ENCODE data around the gene NEURL1.
A peak's percentile ranks its signal among the peaks of the same experiment; 100 is the strongest.

NEURL1 gene

GRCh38 chr10:103564776-103565520, 71.4 kb downstream of the NEURL1 start:
- peak; percentile 13 for DNase-seq (ENCODE audit: low read depth)
- no peak overlapping the region for H3K4me3 ChIP-seq (ENCODE audit: low read depth, low read length)
- TF ChIP-seq CTCF (conservative IDR thresholded peaks at IDR 0.05; ENCODE audit: low read depth, low read length) = peak; percentile 70

DNA sequence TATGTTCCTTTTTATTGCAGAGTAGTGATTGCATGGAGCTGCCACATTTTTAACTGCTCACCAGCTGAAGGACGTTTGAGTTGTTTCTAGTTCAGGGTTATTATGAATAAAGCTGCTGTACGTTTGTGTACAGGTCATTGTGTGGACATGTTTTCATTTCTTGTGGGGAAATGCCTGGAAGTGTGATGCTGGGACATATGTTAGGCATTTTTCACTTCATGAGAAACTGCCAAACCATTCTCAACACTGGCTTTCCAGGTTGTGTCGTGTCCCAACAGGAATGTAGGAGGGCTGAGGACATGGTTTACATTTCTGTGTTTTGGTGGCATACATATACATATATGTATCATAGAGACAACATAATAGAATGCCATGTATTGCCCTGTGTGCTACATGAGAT, 73.0 kb downstream of the NEURL1 start:
- H3K4me3 ChIP-seq (ENCODE audit: low read depth, low read length) = no peak overlapping the region
- TF ChIP-seq CTCF (conservative IDR thresholded peaks at IDR 0.05; ENCODE audit: low read depth, low read length) = no peak
- DNase-seq (ENCODE audit: low read depth) = peak; percentile 14

- DNase-seq (ENCODE audit: low read depth) = no peak
- no peak for TF ChIP-seq CTCF (conservative IDR thresholded peaks at IDR 0.05; ENCODE audit: low read depth, low read length)
- no peak overlapping the region for H3K4me3 ChIP-seq (ENCODE audit: low read depth, low read length)
These were observed 75.0 kb downstream of the NEURL1 start for GRCh38 chr10:103568505-103568904.

DNA sequence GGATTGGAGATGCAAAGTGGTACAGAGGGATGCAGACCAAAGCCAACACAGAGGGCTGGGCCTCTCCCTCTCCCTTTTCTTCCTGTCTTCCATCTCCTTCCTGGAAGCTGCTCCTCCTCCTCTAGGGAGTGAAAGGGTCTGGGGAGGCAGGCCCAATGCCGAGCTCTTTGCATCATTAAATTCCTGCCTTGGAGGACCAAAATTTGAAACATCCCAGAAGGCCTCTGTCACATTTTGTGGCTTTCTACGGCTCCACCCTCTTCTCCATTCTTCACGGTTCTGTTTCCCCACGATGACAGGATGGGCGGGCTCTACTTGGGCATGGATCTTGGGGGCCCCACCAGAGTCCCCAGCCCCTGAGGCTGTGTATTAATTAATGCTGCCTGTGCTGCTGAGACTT, 76.4 kb downstream of the NEURL1 start:
- no peak for TF ChIP-seq CTCF (conservative IDR thresholded peaks at IDR 0.05; ENCODE audit: low read depth, low read length)
- DNase-seq (ENCODE audit: low read depth) = no peak
- no peak overlapping the region for H3K4me3 ChIP-seq (ENCODE audit: low read depth, low read length)

GRCh38 chr10:103570844-103571655, 77.5 kb downstream of the NEURL1 start:
- no peak overlapping the region for H3K4me3 ChIP-seq (ENCODE audit: low read depth, low read length)
- no peak for DNase-seq (ENCODE audit: low read depth)
- no peak for TF ChIP-seq CTCF (conservative IDR thresholded peaks at IDR 0.05; ENCODE audit: low read depth, low read length)

GRCh38 chr10:103571656-103571975, 78.1 kb downstream of the NEURL1 start:
- no peak for DNase-seq (ENCODE audit: low read depth)
- no peak for TF ChIP-seq CTCF (conservative IDR thresholded peaks at IDR 0.05; ENCODE audit: low read depth, low read length)

More at GRCh38 chr10:103571656-103571975, 78.1 kb downstream of the NEURL1 start:
- H3K4me3 ChIP-seq (ENCODE audit: low read depth, low read length) = no peak overlapping the region
